Heart left ventricle (tissue), 13 donors: ENCODE measurements around the gene PER3.

Source experiments
- POLR2A ChIP-seq, 2 donors: fragments of 450-650 bp; IDR thresholded peaks; one replicate each; pipeline ENCODE4 v1.6.1; 2017; ENCODE audit warnings: antibody characterized with exemption in 2 of 2, mild to moderate bottlenecking in 2 of 2, moderate library complexity in 2 of 2
- TF ChIP-seq, protein P1 (sequence below), 12 donors: fragments of 200-600 bp; sonication (generic) in 4 of 12; IDR thresholded peaks; one replicate each; pipeline versions ENCODE4 v1.5.0 to v1.8.0; 2018 to 2022; ENCODE audit warnings: antibody characterized with exemption in 12 of 12, mild to moderate bottlenecking in 5 of 12
- donor health status: ischemic (EF 13 %, LVEDD 7.1; RV severe dilation, severe dysfunction).
- donor health status: DM: no; HTN: yes; CAD: no.
- donor health status: DM: no; HTN: no; CAD: no.
- donor health status: ischemic (EF 25% LVEDD 6.9; RV normal size, moderate dysfunction).
- donor health status: ischemic (EF 25% LVEDD 5.7; RV mildly dilated, moderate dysfunction).
- donor health status: ischemic (EF 35%, LVEDD 5.7; RV mildly dilated, moderate dysfunction).
- donor health status: nonischemic (EF 11% LVEDD 7.7; RV severe dilation, severe dysfunction).
- donor health status: DM: yes; HTN: yes; CAD: no.
- donor health status: PGD.
- donor health status: ischemic (EF 29% LVEDD 5.4; RV normal size, mild dysfunction).
- donor health status: nonischemic (EF 23%, LVEDD 6.1; RV moderate dilation, normal function).

GRCh38 chr1:7853684-7854026 lies 69.6 kb downstream of the PER3 start:
- TF ChIP-seq, protein P1, sequence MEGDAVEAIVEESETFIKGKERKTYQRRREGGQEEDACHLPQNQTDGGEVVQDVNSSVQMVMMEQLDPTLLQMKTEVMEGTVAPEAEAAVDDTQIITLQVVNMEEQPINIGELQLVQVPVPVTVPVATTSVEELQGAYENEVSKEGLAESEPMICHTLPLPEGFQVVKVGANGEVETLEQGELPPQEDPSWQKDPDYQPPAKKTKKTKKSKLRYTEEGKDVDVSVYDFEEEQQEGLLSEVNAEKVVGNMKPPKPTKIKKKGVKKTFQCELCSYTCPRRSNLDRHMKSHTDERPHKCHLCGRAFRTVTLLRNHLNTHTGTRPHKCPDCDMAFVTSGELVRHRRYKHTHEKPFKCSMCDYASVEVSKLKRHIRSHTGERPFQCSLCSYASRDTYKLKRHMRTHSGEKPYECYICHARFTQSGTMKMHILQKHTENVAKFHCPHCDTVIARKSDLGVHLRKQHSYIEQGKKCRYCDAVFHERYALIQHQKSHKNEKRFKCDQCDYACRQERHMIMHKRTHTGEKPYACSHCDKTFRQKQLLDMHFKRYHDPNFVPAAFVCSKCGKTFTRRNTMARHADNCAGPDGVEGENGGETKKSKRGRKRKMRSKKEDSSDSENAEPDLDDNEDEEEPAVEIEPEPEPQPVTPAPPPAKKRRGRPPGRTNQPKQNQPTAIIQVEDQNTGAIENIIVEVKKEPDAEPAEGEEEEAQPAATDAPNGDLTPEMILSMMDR (IDR thresholded peaks at IDR 0.05) = no peak
- no peak for TF ChIP-seq POLR2A (IDR thresholded peaks at IDR 0.05)
